Choroid plexus epithelial cell (primary cell): ENCODE data around the gene IDS.
A peak's percentile ranks its signal among the peaks of the same experiment; 100 is the strongest.
"Not testable (repeated sequence)": the region's sequence is repeated elsewhere in the genome, so short reads cannot be mapped to it uniquely, and the experiment has no call there.

Experiments used
- DNase-seq: peaks from one replicate; pipeline ENCODE4 v3.0.0-alpha.2; 2010; ENCODE audit warnings: low read depth
- H3K4me3 ChIP-seq: 2 replicates; pipeline ENCODE4 v1.5.1; 2011; ENCODE audit warnings: low read depth, mild to moderate bottlenecking, control low read depth, low read length, moderate library complexity
- TF ChIP-seq, protein P1 (sequence below): conservative IDR thresholded peaks from 2 replicates; pipeline ENCODE4 v1.5.1; 2011; ENCODE audit warnings: low read depth, mild to moderate bottlenecking, control low read depth, inconsistent platforms, low read length, moderate library complexity

Gene IDS

DNA sequence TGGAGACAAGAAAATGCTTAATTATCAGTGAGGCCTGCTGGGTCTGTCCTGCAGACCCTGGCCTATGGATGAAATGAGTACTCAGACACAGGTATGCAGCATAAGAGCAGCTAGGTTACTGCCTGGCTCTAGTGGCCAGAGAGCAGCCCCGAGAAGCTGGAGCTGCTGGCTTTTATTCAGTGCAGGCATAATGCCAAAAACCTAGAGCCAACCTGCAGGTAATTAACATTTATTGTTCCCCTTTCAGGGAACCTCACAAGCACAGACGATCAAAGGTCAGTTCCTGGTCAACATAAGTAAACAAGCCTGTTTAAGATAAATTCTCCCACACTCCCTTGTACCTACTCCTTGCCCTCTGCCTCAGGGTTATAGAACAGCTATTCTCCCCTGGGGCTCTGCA is 13.3 kb downstream of the IDS start:
- TF ChIP-seq, protein P1, sequence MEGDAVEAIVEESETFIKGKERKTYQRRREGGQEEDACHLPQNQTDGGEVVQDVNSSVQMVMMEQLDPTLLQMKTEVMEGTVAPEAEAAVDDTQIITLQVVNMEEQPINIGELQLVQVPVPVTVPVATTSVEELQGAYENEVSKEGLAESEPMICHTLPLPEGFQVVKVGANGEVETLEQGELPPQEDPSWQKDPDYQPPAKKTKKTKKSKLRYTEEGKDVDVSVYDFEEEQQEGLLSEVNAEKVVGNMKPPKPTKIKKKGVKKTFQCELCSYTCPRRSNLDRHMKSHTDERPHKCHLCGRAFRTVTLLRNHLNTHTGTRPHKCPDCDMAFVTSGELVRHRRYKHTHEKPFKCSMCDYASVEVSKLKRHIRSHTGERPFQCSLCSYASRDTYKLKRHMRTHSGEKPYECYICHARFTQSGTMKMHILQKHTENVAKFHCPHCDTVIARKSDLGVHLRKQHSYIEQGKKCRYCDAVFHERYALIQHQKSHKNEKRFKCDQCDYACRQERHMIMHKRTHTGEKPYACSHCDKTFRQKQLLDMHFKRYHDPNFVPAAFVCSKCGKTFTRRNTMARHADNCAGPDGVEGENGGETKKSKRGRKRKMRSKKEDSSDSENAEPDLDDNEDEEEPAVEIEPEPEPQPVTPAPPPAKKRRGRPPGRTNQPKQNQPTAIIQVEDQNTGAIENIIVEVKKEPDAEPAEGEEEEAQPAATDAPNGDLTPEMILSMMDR: no peak

DNA sequence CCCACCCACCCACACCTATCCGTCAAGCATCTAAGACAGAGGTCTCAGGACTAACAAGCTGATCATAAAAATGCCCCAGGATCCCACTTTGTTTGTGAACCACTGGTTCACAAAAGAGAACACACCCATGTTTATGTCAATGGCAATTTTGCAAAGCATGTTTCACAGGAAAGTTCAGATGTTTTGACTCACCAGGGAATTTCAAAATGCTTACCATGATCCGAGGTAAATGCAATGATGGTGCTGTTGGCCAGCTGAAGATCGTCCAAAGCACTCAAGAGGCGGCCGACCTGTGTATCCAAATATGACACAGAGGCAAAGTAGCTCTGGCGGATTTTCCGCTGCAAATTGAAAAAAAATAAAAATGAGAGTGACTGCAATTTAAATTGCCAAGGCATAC is 15.0 kb downstream of the IDS start:
- TF ChIP-seq, protein P1: no peak
- no peak overlapping the region for H3K4me3 ChIP-seq
- no peak for DNase-seq

More for the DNA sequence above, 13.3 kb downstream of the IDS start:
- no peak overlapping the region for H3K4me3 ChIP-seq
- DNase-seq: no peak

DNA sequence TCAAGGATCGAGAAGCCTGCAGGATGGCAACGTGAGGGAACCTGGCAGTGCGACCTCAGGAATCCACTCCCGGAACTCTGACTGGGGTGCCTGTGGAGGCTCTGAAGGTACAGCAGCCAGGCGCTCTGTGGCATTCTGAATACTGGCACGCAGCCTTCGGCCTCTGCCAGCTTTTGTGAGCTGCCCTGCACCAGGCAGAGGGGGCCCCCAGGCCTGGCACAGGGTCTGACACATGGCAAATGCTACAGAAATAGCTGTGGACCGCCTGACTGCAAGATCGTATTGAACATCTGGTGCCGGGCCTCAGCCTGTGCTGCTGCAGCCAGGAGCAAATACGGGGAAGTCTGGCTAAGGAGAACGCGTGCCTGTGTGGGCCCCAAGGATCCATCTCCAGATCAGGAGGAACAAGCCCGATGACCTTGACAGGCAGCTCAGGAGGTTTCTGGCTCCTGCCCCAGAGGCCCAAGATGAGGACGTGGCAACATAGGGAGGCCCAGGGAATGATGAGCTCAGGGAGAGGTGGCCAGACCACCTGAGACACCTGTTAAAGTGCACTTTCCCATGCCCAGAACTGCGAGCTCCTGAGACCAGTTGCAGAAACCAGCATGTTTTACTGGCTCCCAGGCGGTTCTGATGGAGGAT is 16.6 kb downstream of the IDS start:
- DNase-seq, H3K4me3 ChIP-seq: not testable (repeated sequence)

DNA sequence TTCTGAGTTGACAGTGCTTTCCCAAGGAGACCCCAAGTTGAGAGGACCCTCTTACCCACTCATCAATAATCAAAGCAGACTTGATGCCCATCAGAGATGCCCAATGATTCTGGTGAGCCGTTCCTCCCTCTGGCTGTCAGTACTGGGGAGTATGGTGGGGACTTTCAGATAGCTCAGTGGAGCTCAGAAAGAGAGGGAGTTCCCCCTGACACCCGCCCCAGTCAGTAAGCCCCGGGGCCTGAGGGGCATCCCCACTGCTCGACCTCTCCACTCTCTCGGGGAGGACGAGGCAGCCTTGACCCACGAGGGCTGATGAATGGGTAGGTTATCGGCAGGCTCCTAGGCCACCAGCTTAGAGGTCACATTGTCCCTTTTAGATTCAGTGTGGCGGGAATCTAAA is 17.1 kb downstream of the IDS start:
- DNase-seq, H3K4me3 ChIP-seq: not testable (repeated sequence)

DNA sequence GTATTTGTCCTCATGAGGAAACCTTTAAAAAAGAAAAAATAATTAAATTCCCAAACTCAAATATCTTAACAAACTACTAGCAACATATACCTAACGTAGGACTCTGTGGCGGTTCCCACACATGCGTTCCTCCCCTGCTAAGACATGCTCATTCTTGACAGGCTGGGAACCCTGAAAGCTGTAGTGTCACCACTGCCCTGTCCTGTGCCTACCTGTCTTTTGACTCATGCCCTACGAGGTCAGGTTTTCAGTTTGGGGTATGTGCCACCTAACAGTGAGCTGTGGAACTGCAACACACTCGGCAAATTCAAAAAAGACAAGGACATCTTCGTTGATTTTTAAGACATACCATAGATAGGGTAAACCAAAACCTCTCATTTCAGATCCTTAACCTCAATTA is 17.8 kb downstream of the IDS start:
- DNase-seq: no peak
- TF ChIP-seq, protein P1: peak; percentile 45
- no peak overlapping the region for H3K4me3 ChIP-seq

DNA sequence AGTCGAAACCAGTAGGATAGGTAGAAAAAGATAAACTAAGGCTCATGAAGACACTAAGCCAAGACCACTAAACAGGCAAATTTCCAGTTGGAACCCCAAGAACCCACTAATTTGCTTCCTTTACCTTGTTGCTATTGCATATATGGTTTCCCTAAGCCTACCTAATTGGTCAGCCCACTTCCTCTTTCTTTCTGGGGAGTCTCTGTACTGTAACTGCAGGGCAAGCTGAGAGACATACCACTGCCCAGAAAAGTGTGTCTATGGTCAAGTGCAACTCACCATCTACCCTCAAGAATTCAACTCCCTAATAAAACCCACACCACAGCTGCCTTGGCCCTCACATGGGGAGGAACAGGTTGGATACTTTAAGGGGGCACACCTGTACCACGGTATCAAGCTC is 28.6 kb downstream of the IDS start:
- TF ChIP-seq, protein P1: no peak
- no peak overlapping the region for H3K4me3 ChIP-seq
- no peak for DNase-seq

DNA sequence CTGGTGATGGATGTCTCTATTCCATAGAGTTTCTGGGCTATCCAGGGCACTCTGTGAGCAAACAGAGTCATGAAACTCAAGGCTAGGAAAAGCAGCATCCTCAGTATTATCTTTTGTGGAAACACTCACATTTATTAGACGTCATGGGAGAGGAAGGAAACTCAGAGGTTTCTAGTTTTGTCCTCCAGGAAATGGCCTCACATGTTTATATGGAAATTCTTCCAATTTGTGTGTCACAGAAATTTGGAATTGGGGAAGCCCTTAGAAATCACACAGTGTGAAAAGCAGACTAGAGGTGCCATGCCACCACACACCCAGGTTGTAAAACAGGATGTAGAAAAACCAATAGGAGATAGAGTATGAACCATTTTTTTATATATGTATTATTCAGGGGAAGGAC is 31.1 kb downstream of the IDS start:
- TF ChIP-seq, protein P1: no peak
- no peak overlapping the region for H3K4me3 ChIP-seq
- no peak for DNase-seq

DNA sequence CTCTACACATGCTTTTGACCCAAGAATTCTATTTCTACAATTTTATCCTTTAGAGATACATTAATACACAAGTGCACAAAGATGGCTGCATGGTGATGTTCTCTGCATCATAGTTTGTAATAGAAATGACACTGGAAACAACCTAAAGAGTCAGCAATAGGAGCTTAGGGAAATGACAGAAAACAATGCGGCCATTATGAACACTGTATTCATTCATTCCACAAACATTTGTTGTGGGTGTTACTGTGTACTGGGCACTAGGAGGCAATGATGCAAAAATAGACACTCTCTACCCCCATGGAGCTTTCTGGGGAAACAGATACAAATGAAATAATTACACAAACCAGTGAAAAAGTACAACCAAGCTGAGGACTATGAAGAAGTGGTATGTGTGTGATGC is 32.0 kb downstream of the IDS start:
- TF ChIP-seq, protein P1: no peak
- no peak overlapping the region for H3K4me3 ChIP-seq
- DNase-seq: no peak
